HG03342 (cell line): Measurements from ENCODE around the gene VPS54.
"Not testable (repeated sequence)": the region's sequence is repeated elsewhere in the genome, so short reads cannot be mapped to it uniquely, and the experiment has no call there.

Source experiments
- ATAC-seq: cut with Tn5 transposase; IDR thresholded peaks from one replicate; pipeline ENCODE4 v1.9.1; 2021; ENCODE audit warnings: mild to moderate bottlenecking, moderate library complexity; ENCODE audit not compliant: unreplicated experiment

VPS54 gene

GRCh38 chr2:63994329-63995070, 24.7 kb downstream of the VPS54 start:
- ATAC-seq = not testable (repeated sequence)

GRCh38 chr2:63993871-63994270, 25.4 kb downstream of the VPS54 start:
- no peak for ATAC-seq

- not testable (repeated sequence) for ATAC-seq
Measured at GRCh38 chr2:63993130-63993584, 26.1 kb downstream of the VPS54 start.

- no peak for ATAC-seq
Measured at GRCh38 chr2:63992061-63992685, 27.1 kb downstream of the VPS54 start.

- ATAC-seq = not testable (repeated sequence)
Measured at GRCh38 chr2:63991173-63991999, 27.8 kb downstream of the VPS54 start.

GRCh38 chr2:63990072-63990471, 29.2 kb downstream of the VPS54 start:
- ATAC-seq = no peak

- not testable (repeated sequence) for ATAC-seq
Measured at GRCh38 chr2:63988842-63989436, 30.3 kb downstream of the VPS54 start.

- ATAC-seq = no peak
Measured at GRCh38 chr2:63984606-63985359, 34.4 kb downstream of the VPS54 start.

GRCh38 chr2:63983986-63984605, 35.1 kb downstream of the VPS54 start:
- ATAC-seq = no peak

- ATAC-seq = no peak
Measured at GRCh38 chr2:63982335-63982734, 36.9 kb downstream of the VPS54 start.

- no peak for ATAC-seq
Measured at GRCh38 chr2:63981702-63982103, 37.5 kb downstream of the VPS54 start.

- no peak for ATAC-seq
Measured at GRCh38 chr2:63980794-63981193, 38.4 kb downstream of the VPS54 start.

- no peak for ATAC-seq
Measured at GRCh38 chr2:63977904-63978303, 41.3 kb downstream of the VPS54 start.

- no peak for ATAC-seq
Measured at GRCh38 chr2:63976125-63976510, 43.1 kb downstream of the VPS54 start.

- no peak for ATAC-seq
Measured at GRCh38 chr2:63975437-63976124, 43.6 kb downstream of the VPS54 start.

GRCh38 chr2:63975036-63975435, 44.2 kb downstream of the VPS54 start:
- not testable (repeated sequence) for ATAC-seq

- ATAC-seq = no peak
Measured at GRCh38 chr2:63962186-63962585, 57.0 kb downstream of the VPS54 start.

- no peak for ATAC-seq
Measured at GRCh38 chr2:63950414-63950813, 68.8 kb downstream of the VPS54 start.

- ATAC-seq = no peak
Measured at GRCh38 chr2:63942788-63943187, 76.4 kb downstream of the VPS54 start.
